ENCODE measurements around the gene ATF7. TPM values are rescaled to one million over a fixed set of nuclear protein-coding genes. Genes with fewer than 3 reads are reported as not detected.

ATF7 gene
- total RNA-seq, 1 experiment from 2014 or later: 31.6 TPM

GRCh38 chr12:53466640-53467039, 159.5 kb downstream of the ATF7 start:
- DNase-seq (ENCODE audit: extremely low read depth, low read depth): no peak

GRCh38 chr12:53465679-53466078, 160.5 kb downstream of the ATF7 start:
- no peak for DNase-seq (ENCODE audit: extremely low read depth, low read depth)

- no peak for DNase-seq (ENCODE audit: extremely low read depth, low read depth)
Observed at GRCh38 chr12:53464685-53465418, 161.3 kb downstream of the ATF7 start.

- DNase-seq (ENCODE audit: extremely low read depth, low read depth): no peak
Observed at GRCh38 chr12:53463802-53464560, 162.2 kb downstream of the ATF7 start.

- DNase-seq (ENCODE audit: extremely low read depth, low read depth): no peak
Observed at GRCh38 chr12:53462935-53463334, 163.2 kb downstream of the ATF7 start.

- no peak for DNase-seq (ENCODE audit: extremely low read depth, low read depth)
Observed at GRCh38 chr12:53461591-53461990, 164.6 kb downstream of the ATF7 start.

GRCh38 chr12:53461059-53461458, 165.1 kb downstream of the ATF7 start:
- no peak for DNase-seq (ENCODE audit: extremely low read depth, low read depth)

GRCh38 chr12:53459097-53459496, 167.1 kb downstream of the ATF7 start:
- DNase-seq (ENCODE audit: extremely low read depth, low read depth): no peak

Small RNA genes lying within 50 kb of the gene (small RNA-seq; reads per million reads assigned to genes)
- gene AC023509.3: 0 reads per million in 2 experiments

Other genes with a start within 250 kb of the ATF7 start
- 49.4 and 51.7 TPM in 2 replicates for gene SP1, start 246.2 kb downstream of the ATF7 start, total RNA-seq (2014; rRNA removed; shearing (Covaris generic))
- 0.15 TPM in 1 of 2 replicates, not detected in the other for gene AMHR2, start 202.5 kb downstream of the ATF7 start, total RNA-seq (2014; rRNA removed; shearing (Covaris generic))
- gene PRR13, start 184.6 kb downstream of the ATF7 start, total RNA-seq (2014; rRNA removed; shearing (Covaris generic)): 119 and 129 TPM in 2 replicates
- 215 and 326 TPM in 2 replicates for gene PCBP2, start 174.3 kb downstream of the ATF7 start, total RNA-seq (2014; rRNA removed; shearing (Covaris generic))
- gene MAP3K12, start 126.9 kb downstream of the ATF7 start, total RNA-seq (2014; rRNA removed; shearing (Covaris generic)): 4.5 and 6.3 TPM in 2 replicates
- gene TARBP2, start 125.1 kb downstream of the ATF7 start, total RNA-seq (2014; rRNA removed; shearing (Covaris generic)): 33.9 and 34.6 TPM in 2 replicates
- gene NPFF, start 118.9 kb downstream of the ATF7 start, total RNA-seq (2014; rRNA removed; shearing (Covaris generic)): 1.0 TPM in 1 of 2 replicates, not detected in the other
- gene ATP5MC2, start 49.7 kb upstream of the ATF7 start, total RNA-seq (2014; rRNA removed; shearing (Covaris generic)): 642 and 707 TPM in 2 replicates
- gene CALCOCO1, start 101.1 kb upstream of the ATF7 start, total RNA-seq (2014; rRNA removed; shearing (Covaris generic)): 27.1 and 34.1 TPM in 2 replicates
- gene CISTR, start 125.6 kb upstream of the ATF7 start, total RNA-seq (2014; rRNA removed; shearing (Covaris generic)): not detected in 2 replicates

Data from NCI-H460 (cell line).